HFFc6 (cell line): ENCODE results near the gene CFAP100. TPM values are rescaled to one million over a fixed set of nuclear protein-coding genes. Genes with fewer than 3 reads are reported as not detected.

Experiments used
- DNase-seq: peaks from one replicate; pipeline ENCODE4 v3.0.0-alpha.2; 2018
- H3K27ac Mint-ChIP-seq: 2 replicates; pipeline ENCODE4 v1.8.0; 2020; ENCODE audit warnings: mild to moderate bottlenecking, mixed read lengths
- H3K27me3 Mint-ChIP-seq: 2 replicates; pipeline ENCODE4 v1.8.0; 2021; ENCODE audit warnings: mild to moderate bottlenecking, moderate library complexity, mixed read lengths; ENCODE audit not compliant: insufficient read depth
- H3K36me3 Mint-ChIP-seq: 2 replicates; pipeline ENCODE4 v1.8.0; 2021; ENCODE audit warnings: low read depth, mixed read lengths
- H3K4me1 Mint-ChIP-seq: 2 replicates; pipeline ENCODE4 v1.8.0; 2020; ENCODE audit warnings: low read depth, mixed read lengths
- H3K4me3 Mint-ChIP-seq: 2 replicates; pipeline ENCODE4 v1.8.0; 2020; ENCODE audit warnings: mild to moderate bottlenecking, moderate library complexity, mixed read lengths
- H3K9me3 Mint-ChIP-seq: 2 replicates; pipeline ENCODE4 v1.8.0; 2020; ENCODE audit warnings: mild to moderate bottlenecking, mixed read lengths
- CTCF ChIP-seq: fragments of 200-600 bp; sonication (generic); IDR thresholded peaks from 2 replicates; pipeline ENCODE4 v1.5.0; 2021; ENCODE audit warnings: antibody characterized with exemption, mild to moderate bottlenecking
- total RNA-seq, 6 experiments: library from RNA; stranded (reverse); fragmentation: NEBNext Ultra II Directional; extraction: Animal tissue kit (Norgen Biotek cat#: 25700); gene quantifications; 2 replicates in 1 of 6; 3 replicates in 5 of 6; pipeline ENCODE4 v1.2.3, GENCODE V29; 2021

CFAP100 gene
- total RNA-seq, 6 experiments from 2014 or later = not detected

- Mint-ChIP-seq H3K27me3 (no peaks in the 10 kb centered on the region), H3K27ac (no peak overlapping the region), H3K4me3 (no peak overlapping the region), H3K4me1 (no peaks in the 10 kb centered on the region), H3K9me3 (no peaks in the 10 kb centered on the region), H3K36me3 (peaks cover 24% of the 10 kb centered on the region)
- TF ChIP-seq CTCF = no peak
- no peak for DNase-seq
Observed at GRCh38 chr3:126460381-126460780, 65.7 kb downstream of the CFAP100 start.

GRCh38 chr3:126461450-126462070 lies 66.9 kb downstream of the CFAP100 start:
- no peaks in the 10 kb centered on the region for H3K27me3 Mint-ChIP-seq
- H3K4me1 Mint-ChIP-seq = no peaks in the 10 kb centered on the region
- TF ChIP-seq CTCF = no peak
- H3K4me3 Mint-ChIP-seq = no peak overlapping the region
- no peak overlapping the region for H3K27ac Mint-ChIP-seq
- no peak for DNase-seq
- H3K36me3 Mint-ChIP-seq = peaks cover 24% of the 10 kb centered on the region
- no peaks in the 10 kb centered on the region for H3K9me3 Mint-ChIP-seq

DNA sequence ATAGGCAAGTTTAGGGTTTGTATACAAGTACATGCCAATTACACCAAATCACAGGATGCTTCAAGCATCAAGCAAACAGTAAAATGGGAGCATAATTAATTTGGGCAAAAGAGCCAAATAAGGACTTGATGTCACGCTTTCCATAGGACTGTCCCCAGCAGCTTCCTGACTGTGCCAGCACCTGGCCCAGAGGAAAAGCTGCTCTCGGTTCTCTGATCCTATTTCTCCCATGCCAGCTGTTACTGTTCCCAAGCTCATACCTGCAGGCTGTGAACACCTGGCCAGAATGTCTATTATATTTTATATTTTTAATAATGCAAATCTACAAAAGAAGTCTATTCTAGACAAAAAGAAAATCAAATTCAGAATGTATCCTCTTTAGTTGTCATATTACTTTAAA lies 68.8 kb downstream of the CFAP100 start:
- Mint-ChIP-seq H3K4me3 (no peak overlapping the region), H3K9me3 (no peaks in the 10 kb centered on the region), H3K27ac (no peak overlapping the region), H3K4me1 (no peaks in the 10 kb centered on the region), H3K27me3 (no peaks in the 10 kb centered on the region), H3K36me3 (peaks cover 24% of the 10 kb centered on the region)
- no peak for DNase-seq
- no peak for TF ChIP-seq CTCF

- no peak for DNase-seq
- no peak for TF ChIP-seq CTCF
- Mint-ChIP-seq H3K36me3 (peaks cover 27% of the 10 kb centered on the region), H3K4me3 (no peak overlapping the region), H3K9me3 (no peaks in the 10 kb centered on the region), H3K4me1 (no peaks in the 10 kb centered on the region), H3K27me3 (no peaks in the 10 kb centered on the region), H3K27ac (no peak overlapping the region)
Observed at GRCh38 chr3:126464093-126464492, 69.4 kb downstream of the CFAP100 start.

DNA sequence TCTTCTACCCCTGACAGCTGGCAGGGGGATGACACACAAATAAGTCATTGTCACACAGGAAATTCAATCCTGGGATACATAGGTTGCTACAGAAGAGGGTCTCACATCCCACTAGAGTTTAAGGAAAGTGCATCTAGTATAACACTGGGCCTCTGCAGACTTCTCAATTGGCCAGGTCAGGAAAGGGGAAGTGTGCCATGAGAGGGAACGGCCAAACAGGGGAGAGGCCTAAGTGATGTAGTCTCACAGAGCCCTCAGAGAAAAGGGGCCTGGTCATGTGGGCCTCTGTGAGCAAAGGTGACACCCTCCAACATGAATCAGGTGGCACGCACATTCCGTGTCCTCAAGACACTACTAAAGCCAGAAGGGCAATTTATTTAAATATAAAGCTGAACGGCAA lies 69.8 kb downstream of the CFAP100 start:
- Mint-ChIP-seq H3K4me1 (no peaks in the 10 kb centered on the region), H3K36me3 (peaks cover 31% of the 10 kb centered on the region), H3K27ac (no peak overlapping the region), H3K27me3 (no peaks in the 10 kb centered on the region), H3K9me3 (no peaks in the 10 kb centered on the region), H3K4me3 (no peak overlapping the region)
- no peak for DNase-seq
- no peak for TF ChIP-seq CTCF

DNA sequence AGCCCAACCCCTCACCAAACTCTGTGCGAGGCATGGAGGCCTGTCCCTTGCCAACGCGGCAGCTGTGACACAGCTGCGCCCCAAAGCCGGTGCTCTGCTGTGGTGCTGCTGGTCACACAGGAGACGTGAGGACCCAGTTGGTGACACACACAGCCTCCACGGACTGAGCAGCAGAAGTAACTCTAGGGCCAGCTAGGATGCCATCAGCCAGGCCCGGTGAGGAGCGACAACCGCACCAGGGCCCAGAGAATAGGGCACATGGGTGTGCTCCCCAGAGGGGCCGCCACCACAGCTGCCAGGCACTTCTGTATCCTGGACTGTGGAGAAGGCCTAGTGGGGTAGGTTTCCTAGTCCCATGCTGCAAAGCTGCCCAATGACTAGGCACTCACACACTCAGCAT lies 70.3 kb downstream of the CFAP100 start:
- Mint-ChIP-seq H3K4me1 (no peaks in the 10 kb centered on the region), H3K27me3 (no peaks in the 10 kb centered on the region), H3K4me3 (no peak overlapping the region), H3K36me3 (peaks cover 36% of the 10 kb centered on the region), H3K27ac (no peak overlapping the region), H3K9me3 (no peaks in the 10 kb centered on the region)
- no peak for TF ChIP-seq CTCF
- DNase-seq = no peak
